ENCODE results near the gene ANKRD53. TPM values are rescaled to one million over a fixed set of nuclear protein-coding genes. Genes with fewer than 3 reads are reported as not detected.

ANKRD53 gene
- 1 to 10 TPM in 2 of 4 donors, not detected in 2; 2.9 to 5.5 TPM for total RNA-seq

GRCh38 chr2:70978341-70979179, at the start of gene ANKRD53:
Gene ANKRD53, plus strand, starts transcription at chr2:70978630. Its CDS starts 16 bp downstream, at chr2:70978646.
- Histone ChIP-seq H3K36me3 (peaks cover 4% of the 10 kb centered on the region), H3K27me3 (no peaks in the 10 kb centered on the region), H3K9me3 (no peaks in the 10 kb centered on the region), H3K27ac (peak within 1 kb of the TSS; percentile 78), H3K4me1 (peaks cover 28% of the 10 kb centered on the region), H3K4me3 (peak within 1 kb of the TSS; percentile 70)
- peak; percentile 82 to 86 for DNase-seq (ENCODE audit: low spot score in 2 of 2)
- 2% methylated on average over 9 of the region's 67 CpGs for WGBS
- TF ChIP-seq CTCF (IDR thresholded peaks at IDR 0.05): no peak
- TF ChIP-seq EP300 (IDR thresholded peaks at IDR 0.05): no peak
- TF ChIP-seq POLR2AphosphoS5 (IDR thresholded peaks at IDR 0.05): no peak
- TF ChIP-seq POLR2A (IDR thresholded peaks at IDR 0.05): no peak

- TF ChIP-seq CTCF (IDR thresholded peaks at IDR 0.05) (no peak), POLR2AphosphoS5 (IDR thresholded peaks at IDR 0.05) (no peak), EP300 (IDR thresholded peaks at IDR 0.05) (no peak), POLR2A (IDR thresholded peaks at IDR 0.05) (no peak)
- no peaks in the 10 kb centered on the region for H3K4me1 ChIP-seq
- no peaks in the 10 kb centered on the region for H3K27me3 ChIP-seq
- DNase-seq (ENCODE audit: low spot score in 2 of 2): no peak
- no peaks in the 10 kb centered on the region for H3K36me3 ChIP-seq
- H3K9me3 ChIP-seq: no peaks in the 10 kb centered on the region
- no peak overlapping the region for H3K4me3 ChIP-seq
- WGBS: 79% methylated on average over 4 of the region's 4 CpGs
- H3K27ac ChIP-seq: no peak overlapping the region
Observed at GRCh38 chr2:70930371-70931329, 47.8 kb upstream of the ANKRD53 start.

- TF ChIP-seq POLR2A (IDR thresholded peaks at IDR 0.05) (no peak), POLR2AphosphoS5 (IDR thresholded peaks at IDR 0.05) (no peak), CTCF (IDR thresholded peaks at IDR 0.05) (no peak), EP300 (IDR thresholded peaks at IDR 0.05) (no peak)
- no peak for DNase-seq (ENCODE audit: low spot score in 2 of 2)
- H3K4me1 ChIP-seq: no peaks in the 10 kb centered on the region
- no peak overlapping the region for H3K4me3 ChIP-seq
- H3K27me3 ChIP-seq: no peaks in the 10 kb centered on the region
- no peaks in the 10 kb centered on the region for H3K36me3 ChIP-seq
- WGBS: 77% methylated on average over 5 of the region's 9 CpGs
- H3K27ac ChIP-seq: no peak overlapping the region
- no peaks in the 10 kb centered on the region for H3K9me3 ChIP-seq
Observed at GRCh38 chr2:70931376-70932000, 46.9 kb upstream of the ANKRD53 start.

GRCh38 chr2:70932631-70933230, 45.7 kb upstream of the ANKRD53 start:
- no peaks in the 10 kb centered on the region for H3K27me3 ChIP-seq
- H3K9me3 ChIP-seq: no peaks in the 10 kb centered on the region
- 91% methylated on average over 19 of the region's 21 CpGs for WGBS
- H3K4me3 ChIP-seq: no peak overlapping the region
- TF ChIP-seq POLR2AphosphoS5 (IDR thresholded peaks at IDR 0.05) (no peak), CTCF (IDR thresholded peaks at IDR 0.05) (no peak), EP300 (IDR thresholded peaks at IDR 0.05) (no peak), POLR2A (IDR thresholded peaks at IDR 0.05) (no peak)
- no peak for DNase-seq (ENCODE audit: low spot score in 2 of 2)
- no peaks in the 10 kb centered on the region for H3K4me1 ChIP-seq
- no peak overlapping the region for H3K27ac ChIP-seq
- no peaks in the 10 kb centered on the region for H3K36me3 ChIP-seq
